GM12872 (cell line): ENCODE data around the gene IRF2.

Experiments used
- TF ChIP-seq, protein P1 (sequence below): IDR thresholded peaks from 3 replicates; pipeline ENCODE4 v1.5.1; 2011; ENCODE audit warnings: low read depth, mild to moderate bottlenecking, low read length, moderate library complexity; ENCODE audit not compliant: insufficient read depth

IRF2 gene

DNA sequence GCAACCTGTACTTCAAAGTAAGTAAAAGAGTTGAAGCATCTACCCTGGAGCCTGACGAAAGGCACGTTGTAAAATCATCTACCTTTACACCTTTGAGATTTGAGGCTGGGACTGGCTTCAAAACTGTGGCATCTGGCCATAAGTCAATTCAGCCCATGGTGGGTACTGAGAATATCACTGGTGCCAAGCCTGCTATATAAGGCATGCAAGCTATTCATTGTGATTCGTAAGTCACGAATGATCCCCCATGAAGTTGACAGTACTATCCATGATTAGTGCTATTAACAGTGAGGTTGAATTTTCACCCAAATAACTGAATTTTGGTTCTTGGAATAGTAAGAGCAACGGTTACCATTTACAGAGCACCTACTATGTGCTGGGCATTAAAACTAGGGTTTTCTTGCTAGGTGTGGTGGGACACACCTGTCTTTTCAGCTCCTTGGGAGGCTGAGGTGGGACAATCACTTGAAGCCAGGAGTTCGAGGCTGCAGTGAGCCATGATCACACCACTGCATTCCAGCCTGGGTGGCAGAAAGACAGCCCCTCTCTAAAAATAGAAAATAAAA is 39.8 kb downstream of the IRF2 start:
- TF ChIP-seq, protein P1, sequence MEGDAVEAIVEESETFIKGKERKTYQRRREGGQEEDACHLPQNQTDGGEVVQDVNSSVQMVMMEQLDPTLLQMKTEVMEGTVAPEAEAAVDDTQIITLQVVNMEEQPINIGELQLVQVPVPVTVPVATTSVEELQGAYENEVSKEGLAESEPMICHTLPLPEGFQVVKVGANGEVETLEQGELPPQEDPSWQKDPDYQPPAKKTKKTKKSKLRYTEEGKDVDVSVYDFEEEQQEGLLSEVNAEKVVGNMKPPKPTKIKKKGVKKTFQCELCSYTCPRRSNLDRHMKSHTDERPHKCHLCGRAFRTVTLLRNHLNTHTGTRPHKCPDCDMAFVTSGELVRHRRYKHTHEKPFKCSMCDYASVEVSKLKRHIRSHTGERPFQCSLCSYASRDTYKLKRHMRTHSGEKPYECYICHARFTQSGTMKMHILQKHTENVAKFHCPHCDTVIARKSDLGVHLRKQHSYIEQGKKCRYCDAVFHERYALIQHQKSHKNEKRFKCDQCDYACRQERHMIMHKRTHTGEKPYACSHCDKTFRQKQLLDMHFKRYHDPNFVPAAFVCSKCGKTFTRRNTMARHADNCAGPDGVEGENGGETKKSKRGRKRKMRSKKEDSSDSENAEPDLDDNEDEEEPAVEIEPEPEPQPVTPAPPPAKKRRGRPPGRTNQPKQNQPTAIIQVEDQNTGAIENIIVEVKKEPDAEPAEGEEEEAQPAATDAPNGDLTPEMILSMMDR: no peak

DNA sequence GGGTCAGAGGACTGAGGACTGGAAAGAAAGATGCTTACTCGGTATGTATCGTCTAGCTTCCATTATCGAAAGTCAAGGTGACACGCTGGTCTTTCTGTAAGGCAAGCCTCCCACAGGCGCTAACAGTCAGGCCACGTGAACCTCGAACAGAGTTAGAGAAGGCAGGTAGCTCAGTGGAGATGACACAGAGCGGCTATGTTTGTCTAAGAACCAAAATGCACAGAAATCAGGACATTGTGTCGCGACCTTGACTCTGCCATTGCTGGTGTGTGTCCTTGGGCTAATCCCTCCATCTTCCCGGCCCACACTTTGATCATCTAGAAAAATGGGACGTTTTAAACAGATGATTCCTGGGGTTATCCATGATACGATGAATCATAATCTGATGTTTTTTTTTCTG is 40.3 kb downstream of the IRF2 start:
- TF ChIP-seq, protein P1: no peak

DNA sequence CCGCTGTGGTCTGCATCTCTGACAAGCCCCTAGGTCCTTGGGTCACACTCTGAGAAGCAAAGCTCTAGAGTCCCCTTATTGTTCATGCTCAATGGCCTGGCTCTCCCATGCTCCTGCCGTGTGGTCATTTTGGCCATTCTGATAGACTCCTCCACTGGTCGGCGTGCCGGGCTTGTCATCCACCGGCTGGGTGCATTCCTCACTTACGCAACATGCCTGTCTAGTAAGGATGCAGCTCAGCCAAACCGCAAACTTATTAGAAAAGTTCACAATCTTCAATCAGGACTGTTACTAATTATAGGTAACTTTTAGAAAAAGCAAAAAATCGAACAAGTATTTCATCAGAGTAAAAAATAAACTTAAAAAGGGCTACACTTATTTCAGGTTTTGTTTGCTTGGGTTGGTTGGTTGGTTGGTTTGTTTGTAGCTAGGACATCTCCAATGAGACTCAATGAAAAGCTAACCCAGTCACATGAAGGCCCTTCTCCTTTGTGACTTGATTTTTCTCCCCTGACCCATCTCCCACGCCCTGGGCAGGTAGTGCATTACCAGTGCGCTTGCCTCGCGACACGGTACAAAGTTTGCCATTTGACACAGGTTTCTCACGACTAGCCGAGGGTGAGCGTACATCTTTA is 41.0 kb downstream of the IRF2 start:
- TF ChIP-seq, protein P1: no peak

DNA sequence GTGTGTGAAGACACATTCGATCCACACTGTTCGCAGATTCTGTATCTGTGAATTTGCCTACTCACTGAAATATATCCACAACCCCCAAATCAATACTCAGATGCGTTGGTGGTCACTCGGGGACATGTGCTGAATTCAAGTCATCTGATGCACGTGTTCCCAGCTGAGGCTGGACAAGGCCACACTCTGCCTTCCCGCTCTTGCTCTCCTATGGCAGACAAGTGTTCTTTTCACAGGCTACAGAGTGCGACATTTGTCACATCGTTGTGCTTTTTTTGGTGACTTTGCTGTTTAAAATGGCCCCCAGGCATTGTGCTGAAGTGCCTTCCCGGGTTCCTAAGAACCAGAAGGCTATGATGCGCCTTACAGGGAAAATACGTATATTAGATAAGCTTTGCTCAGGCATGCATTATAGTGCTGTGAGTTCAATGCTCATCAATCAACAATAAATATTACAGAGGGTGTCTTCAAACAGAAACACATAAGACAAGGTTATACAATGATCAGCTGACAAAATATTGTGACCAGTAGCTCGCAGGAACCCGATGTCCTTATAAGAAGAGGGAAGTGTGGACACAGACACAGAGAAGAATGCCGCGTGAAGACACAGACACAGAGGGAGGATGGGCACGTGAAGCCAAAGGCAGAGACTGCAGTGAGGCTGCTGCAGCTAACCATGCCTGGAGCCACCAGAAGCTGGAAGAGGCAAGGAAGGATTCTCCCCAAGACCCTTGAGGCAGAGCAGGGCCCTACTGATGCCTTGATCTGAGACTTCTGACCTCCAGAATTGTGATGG is 42.0 kb downstream of the IRF2 start:
- TF ChIP-seq, protein P1: no peak

DNA sequence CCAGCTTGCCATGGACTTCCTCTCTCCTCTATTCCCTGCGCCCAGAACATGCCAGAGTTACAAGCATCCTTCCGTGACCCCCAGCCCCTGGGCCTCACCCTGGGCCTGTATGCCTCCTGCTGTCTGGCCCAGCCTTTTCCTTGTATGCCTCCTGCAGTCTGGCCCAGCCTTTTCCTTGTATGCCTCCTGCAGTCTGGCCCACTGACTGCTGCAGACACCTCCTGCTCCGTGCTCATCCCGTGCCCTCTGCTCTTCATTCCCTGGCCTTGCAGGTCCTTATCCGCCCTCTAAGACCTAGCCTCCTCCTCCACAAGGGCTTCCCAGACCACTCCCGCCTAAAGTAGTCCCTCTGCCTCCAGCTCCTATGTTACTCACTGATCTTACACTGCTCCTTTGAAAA is 44.2 kb downstream of the IRF2 start:
- TF ChIP-seq, protein P1: no peak

DNA sequence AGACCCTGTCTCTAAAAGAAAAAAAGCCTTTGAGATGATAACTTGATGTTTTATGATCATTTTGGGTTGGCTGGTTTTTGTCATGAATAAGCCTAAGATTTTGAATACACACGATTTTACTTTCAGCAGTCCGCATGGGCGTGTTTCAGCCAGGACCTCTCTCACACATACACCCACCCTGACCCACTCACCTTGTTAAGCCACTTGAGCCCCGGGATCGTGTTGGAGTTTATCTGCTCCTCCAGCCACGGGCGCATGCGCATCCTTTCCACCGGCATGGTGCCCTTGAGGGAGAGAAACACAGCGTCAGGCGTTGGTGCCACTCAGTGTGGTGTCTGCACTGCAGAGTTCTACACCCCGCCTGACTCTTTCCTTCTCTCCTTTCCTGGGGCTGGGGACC is 45.6 kb downstream of the IRF2 start:
- TF ChIP-seq, protein P1: no peak

DNA sequence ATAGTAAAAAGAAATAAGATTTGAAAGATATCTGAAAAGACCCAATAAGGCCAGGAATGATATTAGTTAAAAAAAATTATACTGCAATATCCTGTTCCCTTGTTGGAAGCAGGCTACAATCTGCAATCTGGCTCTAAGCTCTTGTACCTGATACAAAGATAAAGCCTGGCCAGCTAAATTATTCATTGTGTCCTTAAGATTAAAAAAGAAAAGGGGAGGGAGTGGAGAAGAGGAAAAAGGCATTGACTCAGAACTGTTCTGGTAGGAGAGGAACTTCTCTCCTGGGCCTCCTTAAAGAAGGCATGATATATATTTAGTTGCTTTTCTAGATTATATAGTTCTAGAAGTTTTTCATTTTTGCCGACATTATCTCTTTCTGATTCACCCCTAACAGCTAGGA is 46.7 kb downstream of the IRF2 start:
- TF ChIP-seq, protein P1: no peak
